K562 (cell line): ENCODE measurements around the gene CCDC102B. TPM values are rescaled to one million over a fixed set of nuclear protein-coding genes. Genes with fewer than 3 reads are reported as not detected.

Source experiments
- ATAC-seq: fragments of 200-7000 bp; cut with Tn5 transposase; 3 replicates; pipeline ENCODE4 v1.9.1; 2020; ENCODE audit warnings: moderate library complexity
- BruUV-seq: library from RNA; stranded (reverse); fragments of 400-500 nt; replicated peaks from 2 replicates; lab custom pipeline; 2021; lab: Mats Ljungman, UMichigan
- CTCF ChIA-PET: fragments of 300-600 bp; formaldehyde crosslinking; extraction: SDS; loops from one replicate; lab custom pipeline; 2021; ENCODE audit warnings: low intra/inter-chr PET ratio; lab: Yijun Ruan, JAX
- POLR2A ChIA-PET: fragments of 300-600, 350-650 bp; sonication (Branson Sonifier 250); formaldehyde crosslinking; extraction: SDS; loops from one replicate; lab custom pipeline; 2021; ENCODE audit warnings: antibody characterized with exemption, inconsistent platforms; lab: Yijun Ruan, JAX
- DNase-seq, 4 experiments: peaks; one replicate each; pipeline versions ENCODE4 v3.0.0 to v3.0.0-alpha.2; 2011 to 2018; ENCODE audit warnings: low spot score in 3 of 4, mixed read lengths in 3 of 4; ENCODE audit errors: extremely low read depth in 1 of 4
- FAIRE-seq: peaks from 2 replicates; lab custom pipeline; 2011; peaks lifted over from hg19 to GRCh38; lab: Jason Lieb, UNC
- H2AFZ ChIP-seq: 2 replicates; pipeline ENCODE4 v1.6.0; 2011; ENCODE audit warnings: low read depth, low read length, control low read depth, inconsistent platforms
- H3K27ac ChIP-seq: fragments of 200-600 bp; 3 replicates; pipeline ENCODE4 v1.8.0; 2011; ENCODE audit warnings: low read depth, mild to moderate bottlenecking, control low read depth, inconsistent platforms, low read length, moderate library complexity, mixed read lengths; ENCODE audit errors: extremely low read depth
- H3K27me3 ChIP-seq, 2 experiments: fragments of 300-600 bp in 1 of 2; 2 replicates in 1 of 2; 3 replicates in 1 of 2; pipeline versions ENCODE4 v1.6.0 to v1.8.0; 2011; ENCODE audit warnings: inconsistent platforms in 2 of 2, low read length in 2 of 2, mild to moderate bottlenecking in 1 of 2, mixed read lengths in 1 of 2, moderate library complexity in 1 of 2; ENCODE audit not compliant: control insufficient read depth in 2 of 2, insufficient read depth in 2 of 2
- H3K36me3 ChIP-seq: fragments of 300-600 bp; 3 replicates; pipeline ENCODE4 v1.8.0; 2011; ENCODE audit warnings: mild to moderate bottlenecking, low read length, inconsistent platforms; ENCODE audit not compliant: control insufficient read depth, insufficient read depth
- H3K4me1 ChIP-seq, 2 experiments: fragments of 200-600 bp in 1 of 2; replicated peaks in 1 of 2; 2 replicates in 1 of 2; 3 replicates in 1 of 2; pipeline versions ENCODE4 v1.5.1 to v1.8.0; 2011; ENCODE audit warnings: inconsistent platforms in 2 of 2, low read length in 2 of 2, mild to moderate bottlenecking in 1 of 2, mixed read lengths in 1 of 2, moderate library complexity in 1 of 2; ENCODE audit not compliant: control insufficient read depth in 2 of 2, insufficient read depth in 2 of 2
- H3K4me2 ChIP-seq: 2 replicates; pipeline ENCODE4 v1.6.1; 2011; ENCODE audit warnings: low read length, control low read depth, inconsistent platforms, mixed read lengths; ENCODE audit not compliant: insufficient read depth
- H3K4me3 ChIP-seq: fragments of 200-600 bp; sonication (generic), shearing (Covaris generic); 2 replicates; pipeline ENCODE4 v1.5.1; 2016; ENCODE audit warnings: control low read depth, inconsistent platforms
- H3K79me2 ChIP-seq: fragments of 200-600 bp; 3 replicates; pipeline ENCODE4 v1.8.0; 2011; ENCODE audit warnings: low read length, inconsistent platforms; ENCODE audit not compliant: control insufficient read depth, insufficient read depth
- H3K9ac ChIP-seq, 2 experiments: 2 replicates each; pipeline versions ENCODE4 v1.6.0 to v1.6.1; 2011; ENCODE audit warnings: low read depth in 2 of 2, low read length in 2 of 2, control low read depth in 1 of 2, inconsistent platforms in 1 of 2, mild to moderate bottlenecking in 1 of 2, mixed read lengths in 1 of 2; ENCODE audit not compliant: insufficient read depth in 1 of 2
- H3K9me1 ChIP-seq: one replicate; pipeline ENCODE4 v1.6.0; 2011; ENCODE audit warnings: inconsistent platforms, mild to moderate bottlenecking, low read length, moderate library complexity; ENCODE audit not compliant: control insufficient read depth, insufficient read depth
- H3K9me3 ChIP-seq: replicated peaks from 2 replicates; pipeline ENCODE4 v1.5.1; 2011; ENCODE audit warnings: low read depth, low read length, inconsistent platforms; ENCODE audit not compliant: control insufficient read depth, insufficient read depth
- H4K20me1 ChIP-seq: replicated peaks from 2 replicates; pipeline ENCODE4 v1.6.1; 2011; ENCODE audit warnings: low read length, inconsistent platforms, mixed read lengths; ENCODE audit not compliant: control insufficient read depth, insufficient read depth
- GMEB1 ChIP-seq: fragments of 250-450 bp; sonication (Bioruptor Pico); IDR thresholded peaks from 2 replicates; pipeline ENCODE4 v1.4.0; 2020; ENCODE audit warnings: mild to moderate bottlenecking
- HDAC3 ChIP-seq: fragments of 450-650 bp; IDR thresholded peaks from 2 replicates; pipeline ENCODE4 v1.6.1; 2018; ENCODE audit warnings: borderline replicate concordance, mild to moderate bottlenecking, moderate library complexity; ENCODE audit not compliant: partially characterized antibody
- HDAC6 ChIP-seq: IDR thresholded peaks from 2 replicates; pipeline ENCODE4 v1.6.1; 2012; ENCODE audit warnings: low read depth, mild to moderate bottlenecking, control low read depth, inconsistent platforms, low read length, moderate library complexity
- L3MBTL2 ChIP-seq: fragments of 450-650 bp; IDR thresholded peaks from 2 replicates; pipeline ENCODE4 v1.6.1; 2016; ENCODE audit warnings: mild to moderate bottlenecking, moderate library complexity
- MAFF ChIP-seq: IDR thresholded peaks from 2 replicates; pipeline ENCODE4 v1.6.1; 2012; ENCODE audit warnings: low read length, improper control_type of control experiment
- MAFK ChIP-seq: IDR thresholded peaks from 2 replicates; pipeline ENCODE4 v1.6.1; 2011; ENCODE audit warnings: low read length, improper control_type of control experiment
- MCM7 ChIP-seq, 2 experiments: fragments of 450-650 bp; IDR thresholded peaks; 2 replicates each; pipeline ENCODE4 v1.6.1; 2016 to 2018
- MXI1 ChIP-seq: IDR thresholded peaks from 2 replicates; pipeline ENCODE4 v1.6.1; 2011; ENCODE audit warnings: low read depth, mild to moderate bottlenecking, improper control_type of control experiment, low read length
- PCBP1 ChIP-seq: fragments of 200-400 bp; formaldehyde crosslinking; IDR thresholded peaks from 2 replicates; pipeline ENCODE4 v1.6.1; 2018; ENCODE audit warnings: mild to moderate bottlenecking, low read depth, low read length; ENCODE audit not compliant: poor library complexity, severe bottlenecking
- PREB ChIP-seq: sonication (generic); formaldehyde crosslinking; IDR thresholded peaks from 2 replicates; pipeline ENCODE4 v1.8.1; 2023; ENCODE audit warnings: mild to moderate bottlenecking, missing genetic modification reagents
- RB1 ChIP-seq: fragments of 450-650 bp; IDR thresholded peaks from 2 replicates; pipeline ENCODE4 v1.6.1; 2017; ENCODE audit warnings: low read depth, mild to moderate bottlenecking
- SIX5 ChIP-seq, 2 experiments: IDR thresholded peaks; 2 replicates each; pipeline ENCODE4 v1.6.1; 2011; ENCODE audit warnings: low read length in 2 of 2, borderline replicate concordance in 1 of 2, low read depth in 1 of 2, mild to moderate bottlenecking in 1 of 2, moderate library complexity in 1 of 2; ENCODE audit not compliant: insufficient read depth in 1 of 2
- U2AF1 ChIP-seq: fragments of 200-400 bp; formaldehyde crosslinking; optimal IDR thresholded peaks from 2 replicates; pipeline ENCODE3; 2017; ENCODE audit warnings: mild to moderate bottlenecking, low read depth, low read length, moderate library complexity
- ZBTB1 ChIP-seq: sonication (generic); formaldehyde crosslinking; IDR thresholded peaks from 2 replicates; pipeline ENCODE4 v1.8.1; 2023; ENCODE audit warnings: missing genetic modification reagents, low read depth, mild to moderate bottlenecking, borderline replicate concordance
- WGBS: fragments of 100-300 bp; shearing (Covaris generic); methylation state at CpG from one replicate; pipeline ENCODE4 v1.1.6; 2016; ENCODE audit warnings: low coverage, mixed read lengths; ENCODE audit not compliant: insufficient coverage; ENCODE audit errors: missing lambda C conversion rate; 5-methylcytosine and 5-hydroxymethylcytosine counted together
- in situ Hi-C: fragments of 300-500 bp; cut with MboI; formaldehyde crosslinking; loops from 4 replicates; pipeline ENCODE4 v1.15.0; 2018; ENCODE audit warnings: inconsistent platforms, mixed read lengths
- intact Hi-C: fragments of 100-400 bp; cut with micrococcal nuclease; formaldehyde crosslinking; loops from 2 replicates; pipeline ENCODE4 v1.14.2; 2022
- polyA plus RNA-seq, 8 experiments: library from polyadenylated mRNA; depleted of rRNA in 4 of 8; stranded (reverse) in 5 of 8; unstranded in 3 of 8; fragments of >200 nt; fragmentation: Nextera tagmentation in 2 of 8; fragmentation: Illumina TruSeq in 1 of 8; extraction: Ambion mirVana in 2 of 8; extraction: Trizol in 1 of 8; gene quantifications; 2 replicates each; pipeline versions ENCODE4 v1.2.1 to v1.2.3, GENCODE V29; 2011 to 2014; ENCODE audit warnings: inconsistent platforms in 1 of 8, missing spikeins in 1 of 8
- total RNA-seq, 7 experiments: library from RNA; depleted of rRNA in 6 of 7; stranded (reverse); fragments of >200 nt in 6 of 7; fragmentation: Illumina TruSeq in 2 of 7; extraction: Trizol in 2 of 7; gene quantifications; 2 replicates each; pipeline versions ENCODE4 v1.2.1 to v1.2.3, GENCODE V29; 2011 to 2021; ENCODE audit warnings: low replicate concordance in 1 of 7

CCDC102B gene
- total and polyA plus RNA-seq, 9 of the 15 experiments (the other 6 are each of a cell fraction or from before 2014, with no cell fraction given): 0.18 to 1.5 (median 0.73) TPM

- no peak for FAIRE-seq
- WGBS: 0% methylated on average over 2 of the region's 2 CpGs
- no peak overlapping the region for H3K27ac ChIP-seq
- H3K4me1 ChIP-seq: no peaks in the 10 kb centered on the region
- no peak overlapping the region for H3K4me3 ChIP-seq
- no peaks in the 10 kb centered on the region for H4K20me1 ChIP-seq
- H3K4me2 ChIP-seq: no peak overlapping the region
- no peak overlapping the region for H2AFZ ChIP-seq
- POLR2A ChIA-PET: no interaction called here
- CTCF ChIA-PET: no interaction called here
- no peaks in the 10 kb centered on the region for H3K27me3 ChIP-seq
- no peaks in the 10 kb centered on the region for H3K9me1 ChIP-seq
- no peak for DNase-seq
- in situ Hi-C loops (no loop called here), intact Hi-C loops (no loop called here)
- no peak for ATAC-seq
- BruUV-seq: no TSS peak
- no peaks in the 10 kb centered on the region; the same call in 1 of the 2 replicates for H3K9me3 ChIP-seq
- no peak overlapping the region for H3K9ac ChIP-seq
- no peaks in the 10 kb centered on the region for H3K36me3 ChIP-seq
- H3K79me2 ChIP-seq: no peaks in the 10 kb centered on the region
- no peak for TF ChIP-seq HDAC6
- TF ChIP-seq SIX5 (IDR thresholded peaks at IDR 0.05; ENCODE audit: borderline replicate concordance in 1 of 2, insufficient read depth in 1 of 2, low read depth in 1 of 2, low read length in 2 of 2): no peak
- TF ChIP-seq MAFF: no peak
- no peak for TF ChIP-seq RB1
- no peak for TF ChIP-seq ZBTB1 (CRISPR knock-in tag)
- TF ChIP-seq PCBP1: no peak
- no peak for TF ChIP-seq GMEB1 (CRISPR knock-in tag)
- no peak for TF ChIP-seq MCM7 (IDR thresholded peaks at IDR 0.05)
- no peak for TF ChIP-seq MXI1
- no peak for TF ChIP-seq MAFK
- TF ChIP-seq HDAC3: no peak
- TF ChIP-seq U2AF1: no peak
- TF ChIP-seq PREB (CRISPR knock-in tag): no peak
- no peak for TF ChIP-seq L3MBTL2
These were observed 158.8 kb downstream of the CCDC102B start for GRCh38 chr18:68956650-68957049.
